ENCODE results near the gene MACF1.
A peak's percentile ranks its signal among the peaks of the same experiment; 100 is the strongest.

MACF1 gene

GRCh38 chr1:39408641-39409054 lies 204.2 kb downstream of the MACF1 start:
- H3K27ac ChIP-seq = peak overlapping the region; percentile 77
- peak; percentile 52 for DNase-seq (ENCODE audit: low read depth, low spot score)

- no peak for DNase-seq (ENCODE audit: low read depth, low spot score)
- peak overlapping the region; percentile 77 for H3K27ac ChIP-seq
These were observed 204.7 kb downstream of the MACF1 start for GRCh38 chr1:39409055-39409816.

GRCh38 chr1:39410915-39411436 lies 206.5 kb downstream of the MACF1 start:
- peak overlapping the region; percentile 77 for H3K27ac ChIP-seq
- peak; percentile 59 for DNase-seq (ENCODE audit: low read depth, low spot score)

- H3K27ac ChIP-seq = peak overlapping the region; percentile 77
- no peak for DNase-seq (ENCODE audit: low read depth, low spot score)
These were observed 207.3 kb downstream of the MACF1 start for GRCh38 chr1:39411526-39412478.

GRCh38 chr1:39412892-39413291 lies 208.4 kb downstream of the MACF1 start:
- no peak for DNase-seq (ENCODE audit: low read depth, low spot score)
- H3K27ac ChIP-seq = no peak overlapping the region

GRCh38 chr1:39413902-39414528 lies 209.5 kb downstream of the MACF1 start:
- DNase-seq (ENCODE audit: low read depth, low spot score) = no peak
- no peak overlapping the region for H3K27ac ChIP-seq

- DNase-seq (ENCODE audit: low read depth, low spot score) = no peak
- H3K27ac ChIP-seq = no peak overlapping the region
These were observed 211.1 kb downstream of the MACF1 start for GRCh38 chr1:39415553-39415952.

- DNase-seq (ENCODE audit: low read depth, low spot score) = no peak
- no peak overlapping the region for H3K27ac ChIP-seq
These were observed 212.1 kb downstream of the MACF1 start for GRCh38 chr1:39416609-39417008.

GRCh38 chr1:39418236-39418635 lies 213.7 kb downstream of the MACF1 start:
- no peak for DNase-seq (ENCODE audit: low read depth, low spot score)
- no peak overlapping the region for H3K27ac ChIP-seq

- DNase-seq (ENCODE audit: low read depth, low spot score) = no peak
- no peak overlapping the region for H3K27ac ChIP-seq
These were observed 216.0 kb downstream of the MACF1 start for GRCh38 chr1:39420493-39420892.

GRCh38 chr1:39422614-39423013 lies 218.1 kb downstream of the MACF1 start:
- DNase-seq (ENCODE audit: low read depth, low spot score) = no peak
- H3K27ac ChIP-seq = no peak overlapping the region

GRCh38 chr1:39425151-39425550 lies 220.7 kb downstream of the MACF1 start:
- DNase-seq (ENCODE audit: low read depth, low spot score) = no peak
- no peak overlapping the region for H3K27ac ChIP-seq

GRCh38 chr1:39425634-39426033 lies 221.1 kb downstream of the MACF1 start:
- no peak overlapping the region for H3K27ac ChIP-seq
- DNase-seq (ENCODE audit: low read depth, low spot score) = no peak

GRCh38 chr1:39426346-39426745 lies 221.9 kb downstream of the MACF1 start:
- DNase-seq (ENCODE audit: low read depth, low spot score) = no peak
- H3K27ac ChIP-seq = no peak overlapping the region

- no peak overlapping the region for H3K27ac ChIP-seq
- no peak for DNase-seq (ENCODE audit: low read depth, low spot score)
These were observed 222.9 kb downstream of the MACF1 start for GRCh38 chr1:39427374-39427773.

- no peak overlapping the region for H3K27ac ChIP-seq
- no peak for DNase-seq (ENCODE audit: low read depth, low spot score)
These were observed 223.4 kb downstream of the MACF1 start for GRCh38 chr1:39427912-39428311.

GRCh38 chr1:39431927-39432326 lies 227.4 kb downstream of the MACF1 start:
- DNase-seq (ENCODE audit: low read depth, low spot score) = no peak
- H3K27ac ChIP-seq = no peak overlapping the region

- H3K27ac ChIP-seq = no peak overlapping the region
- DNase-seq (ENCODE audit: low read depth, low spot score) = no peak
These were observed 230.4 kb downstream of the MACF1 start for GRCh38 chr1:39434797-39435395.

GRCh38 chr1:39435597-39435996 lies 231.1 kb downstream of the MACF1 start:
- no peak for DNase-seq (ENCODE audit: low read depth, low spot score)
- H3K27ac ChIP-seq = no peak overlapping the region

- no peak for DNase-seq (ENCODE audit: low read depth, low spot score)
- no peak overlapping the region for H3K27ac ChIP-seq
These were observed 232.3 kb downstream of the MACF1 start for GRCh38 chr1:39436842-39437241.
